NT2/D1 (cell line): ENCODE data around the gene SIPA1L2.

Source experiments
- SUZ12 ChIP-seq: IDR thresholded peaks from 2 replicates; pipeline ENCODE4 v1.6.1; 2011; ENCODE audit not compliant: insufficient read length, insufficient read depth; ENCODE audit errors: extremely low read depth
- YY1 ChIP-seq: IDR thresholded peaks from 2 replicates; pipeline ENCODE4 v1.6.1; 2011; ENCODE audit not compliant: insufficient read length, insufficient read depth
- ZNF274 ChIP-seq: IDR thresholded peaks from 2 replicates; pipeline ENCODE4 v1.6.1; 2011; ENCODE audit warnings: mild to moderate bottlenecking, low read depth, low read length

DNA sequence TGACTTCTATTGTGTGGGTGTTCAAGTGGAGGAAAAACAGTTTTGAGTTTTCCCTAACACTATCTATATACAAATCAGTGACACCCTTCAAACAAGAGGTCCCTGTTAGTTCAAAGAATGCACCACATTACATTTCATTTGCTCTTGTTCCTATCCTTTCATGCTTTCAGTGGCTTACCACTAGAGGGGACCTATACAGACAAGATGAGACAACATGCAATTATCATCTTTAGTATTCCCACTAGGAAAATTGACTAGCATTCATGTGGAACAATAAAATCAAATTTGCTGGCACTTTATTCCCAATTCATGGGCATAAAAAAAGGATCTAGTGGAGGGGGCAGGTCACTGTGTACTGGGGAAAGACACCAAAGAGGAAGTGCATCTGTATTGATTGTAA lies 13.3 kb upstream of the SIPA1L2 start:
- no peak for TF ChIP-seq ZNF274
- no peak for TF ChIP-seq YY1
- no peak for TF ChIP-seq SUZ12
